Mesenchymal stem cell (in vitro differentiated cells and primary cell): ENCODE results near the gene PLEKHG4B.

Experiments
- DNase-seq: peaks from one replicate; pipeline ENCODE4 v3.0.0-alpha.2; 2013
- H2AFZ ChIP-seq: one replicate; pipeline ENCODE4 v1.6.1; 2013; ENCODE audit warnings: low read depth, mild to moderate bottlenecking, control low read depth, inconsistent platforms, low read length, moderate library complexity
- H2AK5ac ChIP-seq: 2 replicates; pipeline ENCODE4 v1.6.1; 2013; ENCODE audit warnings: low read length, moderate library complexity, mild to moderate bottlenecking, inconsistent platforms; ENCODE audit not compliant: severe bottlenecking
- H2BK120ac ChIP-seq: one replicate; pipeline ENCODE4 v1.6.1; 2013; ENCODE audit warnings: low read depth, mild to moderate bottlenecking, inconsistent platforms, low read length, moderate library complexity
- H2BK12ac ChIP-seq, 2 experiments: one replicate each; pipeline ENCODE4 v1.6.1; 2013; ENCODE audit warnings: inconsistent platforms in 2 of 2, low read length in 2 of 2, mild to moderate bottlenecking in 2 of 2, moderate library complexity in 2 of 2, control low read depth in 1 of 2
- H2BK15ac ChIP-seq: one replicate; pipeline ENCODE4 v1.6.1; 2013; ENCODE audit warnings: mild to moderate bottlenecking, low read depth, inconsistent platforms; ENCODE audit not compliant: poor library complexity, severe bottlenecking
- H2BK5ac ChIP-seq: 2 replicates; pipeline ENCODE4 v1.6.1; 2013; ENCODE audit warnings: low read depth, mild to moderate bottlenecking, low read length, control low read depth, inconsistent platforms; ENCODE audit not compliant: poor library complexity, severe bottlenecking
- H3K14ac ChIP-seq, 2 experiments: one replicate each; pipeline ENCODE4 v1.6.1; 2013; ENCODE audit warnings: inconsistent platforms in 2 of 2, low read length in 2 of 2, control low read depth in 1 of 2, mild to moderate bottlenecking in 1 of 2, moderate library complexity in 1 of 2
- H3K18ac ChIP-seq, 2 experiments: one replicate each; pipeline ENCODE4 v1.6.1; 2013; ENCODE audit warnings: inconsistent platforms in 2 of 2, low read length in 2 of 2, control low read depth in 1 of 2, low read depth in 1 of 2, mild to moderate bottlenecking in 1 of 2
- H3K23ac ChIP-seq, 2 experiments: one replicate each; pipeline ENCODE4 v1.6.1; 2013; ENCODE audit warnings: inconsistent platforms in 2 of 2, low read length in 2 of 2, mild to moderate bottlenecking in 2 of 2, moderate library complexity in 2 of 2, control low read depth in 1 of 2
- H3K27ac ChIP-seq: 2 replicates; pipeline ENCODE4 v1.5.1; 2013; ENCODE audit warnings: mild to moderate bottlenecking, moderate library complexity, low read length, control low read depth, inconsistent platforms; ENCODE audit not compliant: poor library complexity, severe bottlenecking
- H3K27me3 ChIP-seq, 2 experiments: 2 replicates each; pipeline versions ENCODE4 v1.6.1 to v1.7.0; 2013; ENCODE audit warnings: low read length in 2 of 2, mild to moderate bottlenecking in 2 of 2, moderate library complexity in 2 of 2, control low read depth in 1 of 2, inconsistent platforms in 1 of 2; ENCODE audit not compliant: control insufficient read depth in 1 of 2, insufficient read depth in 1 of 2
- H3K36me3 ChIP-seq, 2 experiments: 2 replicates each; pipeline versions ENCODE4 v1.6.1 to v1.7.0; 2013; ENCODE audit warnings: low read length in 2 of 2, control low read depth in 1 of 2, inconsistent platforms in 1 of 2, low read depth in 1 of 2, mild to moderate bottlenecking in 1 of 2; ENCODE audit not compliant: insufficient read depth in 2 of 2, control insufficient read depth in 1 of 2
- H3K4ac ChIP-seq, 2 experiments: one replicate each; pipeline ENCODE4 v1.6.1; 2013; ENCODE audit warnings: inconsistent platforms in 2 of 2, low read length in 2 of 2, mild to moderate bottlenecking in 2 of 2, moderate library complexity in 2 of 2, control low read depth in 1 of 2, low read depth in 1 of 2
- H3K4me1 ChIP-seq: 2 replicates; pipeline ENCODE4 v1.6.1; 2013; ENCODE audit warnings: low read depth, low read length, control low read depth; ENCODE audit not compliant: control insufficient read depth, insufficient read depth
- H3K4me2 ChIP-seq: 2 replicates; pipeline ENCODE4 v1.6.1; 2013; ENCODE audit warnings: low read length, mild to moderate bottlenecking, inconsistent platforms; ENCODE audit not compliant: poor library complexity, severe bottlenecking
- H3K4me3 ChIP-seq, 2 experiments: 2 replicates each; pipeline versions ENCODE4 v1.5.1 to v1.7.0; 2013; ENCODE audit warnings: low read length in 2 of 2, mild to moderate bottlenecking in 2 of 2, control low read depth in 1 of 2, low read depth in 1 of 2; ENCODE audit not compliant: insufficient read depth in 1 of 2
- H3K79me1 ChIP-seq: replicated peaks from 2 replicates; pipeline ENCODE4 v1.6.1; 2013; ENCODE audit warnings: mild to moderate bottlenecking, control low read depth, low read length, inconsistent platforms; ENCODE audit not compliant: poor library complexity, severe bottlenecking
- H3K9ac ChIP-seq: 2 replicates; pipeline ENCODE4 v1.7.0; 2013; ENCODE audit warnings: mild to moderate bottlenecking, low read length, moderate library complexity
- H3K9me3 ChIP-seq: 2 replicates; pipeline ENCODE4 v1.7.0; 2013; ENCODE audit warnings: mild to moderate bottlenecking, low read length; ENCODE audit not compliant: control insufficient read depth
- H4K8ac ChIP-seq: one replicate; pipeline ENCODE4 v1.6.1; 2013; ENCODE audit warnings: inconsistent platforms, mild to moderate bottlenecking, low read length, moderate library complexity
- H4K91ac ChIP-seq: one replicate; pipeline ENCODE4 v1.6.1; 2013; ENCODE audit warnings: mild to moderate bottlenecking, low read length, inconsistent platforms
- WGBS: methylation state at CpG from one replicate; pipeline ENCODE4 v1.1.7; 2013; ENCODE audit warnings: mixed read lengths; 5-methylcytosine and 5-hydroxymethylcytosine counted together

Gene PLEKHG4B

GRCh38 chr5:158807-159447 lies 67.0 kb downstream of the PLEKHG4B start:
- Histone ChIP-seq H2BK15ac (no peak overlapping the region), H4K91ac (no peak overlapping the region), H2BK12ac (no peak overlapping the region), H3K79me1 (no peaks in the 10 kb centered on the region), H3K4me3 (no peak overlapping the region), H2BK5ac (no peak overlapping the region), H3K27me3 (peaks cover 0 to 82% of the 10 kb centered on the region in 2 experiments), H3K14ac (no peak overlapping the region), H3K4me1 (peaks cover 29% of the 10 kb centered on the region), H3K18ac (no peak overlapping the region), H3K4ac (no peak overlapping the region), H3K23ac (no peak overlapping the region), H2AFZ (no peak overlapping the region), H3K9me3 (no peaks in the 10 kb centered on the region), H3K27ac (no peak overlapping the region), H3K9ac (no peak overlapping the region), H4K8ac (no peak overlapping the region), H2BK120ac (no peak overlapping the region), H3K4me2 (no peak overlapping the region), H2AK5ac (no peak overlapping the region), H3K36me3 (no peaks in the 10 kb centered on the region)
- 89% methylated on average over 14 of the region's 17 CpGs for WGBS
- no peak for DNase-seq

- Histone ChIP-seq H2BK12ac (no peak overlapping the region), H3K14ac (no peak overlapping the region), H3K9ac (no peak overlapping the region), H4K8ac (no peak overlapping the region), H3K36me3 (no peaks in the 10 kb centered on the region), H2AFZ (no peak overlapping the region), H2AK5ac (no peak overlapping the region), H3K27ac (no peak overlapping the region), H2BK120ac (no peak overlapping the region), H3K4ac (no peak overlapping the region), H2BK5ac (no peak overlapping the region), H3K79me1 (no peaks in the 10 kb centered on the region), H3K18ac (no peak overlapping the region), H3K27me3 (peaks cover 0 to 77% of the 10 kb centered on the region in 2 experiments), H3K4me2 (no peak overlapping the region), H3K23ac (no peak overlapping the region), H2BK15ac (no peak overlapping the region), H3K4me1 (peaks cover 29% of the 10 kb centered on the region), H4K91ac (no peak overlapping the region), H3K9me3 (no peaks in the 10 kb centered on the region), H3K4me3 (no peak overlapping the region)
- peak; percentile 28 for DNase-seq
- 86% methylated on average over 19 of the region's 19 CpGs for WGBS
Measured at GRCh38 chr5:159448-160172, 67.6 kb downstream of the PLEKHG4B start.

- Histone ChIP-seq H3K27me3 (peaks cover 0 to 72% of the 10 kb centered on the region in 2 experiments), H4K8ac (no peak overlapping the region), H3K36me3 (no peaks in the 10 kb centered on the region), H3K18ac (no peak overlapping the region), H2AFZ (no peak overlapping the region), H2BK15ac (no peak overlapping the region), H3K23ac (no peak overlapping the region), H3K27ac (no peak overlapping the region), H3K4me3 (no peak overlapping the region), H3K14ac (no peak overlapping the region), H3K4ac (no peak overlapping the region), H2BK5ac (no peak overlapping the region), H2BK12ac (no peak overlapping the region), H4K91ac (no peak overlapping the region), H3K9me3 (no peaks in the 10 kb centered on the region), H2AK5ac (no peak overlapping the region), H3K4me1 (peaks cover 29% of the 10 kb centered on the region), H2BK120ac (no peak overlapping the region), H3K4me2 (no peak overlapping the region), H3K9ac (no peak overlapping the region), H3K79me1 (no peaks in the 10 kb centered on the region)
- 92% methylated on average over 14 of the region's 14 CpGs for WGBS
- no peak for DNase-seq
Measured at GRCh38 chr5:160173-160510, 68.2 kb downstream of the PLEKHG4B start.

DNA sequence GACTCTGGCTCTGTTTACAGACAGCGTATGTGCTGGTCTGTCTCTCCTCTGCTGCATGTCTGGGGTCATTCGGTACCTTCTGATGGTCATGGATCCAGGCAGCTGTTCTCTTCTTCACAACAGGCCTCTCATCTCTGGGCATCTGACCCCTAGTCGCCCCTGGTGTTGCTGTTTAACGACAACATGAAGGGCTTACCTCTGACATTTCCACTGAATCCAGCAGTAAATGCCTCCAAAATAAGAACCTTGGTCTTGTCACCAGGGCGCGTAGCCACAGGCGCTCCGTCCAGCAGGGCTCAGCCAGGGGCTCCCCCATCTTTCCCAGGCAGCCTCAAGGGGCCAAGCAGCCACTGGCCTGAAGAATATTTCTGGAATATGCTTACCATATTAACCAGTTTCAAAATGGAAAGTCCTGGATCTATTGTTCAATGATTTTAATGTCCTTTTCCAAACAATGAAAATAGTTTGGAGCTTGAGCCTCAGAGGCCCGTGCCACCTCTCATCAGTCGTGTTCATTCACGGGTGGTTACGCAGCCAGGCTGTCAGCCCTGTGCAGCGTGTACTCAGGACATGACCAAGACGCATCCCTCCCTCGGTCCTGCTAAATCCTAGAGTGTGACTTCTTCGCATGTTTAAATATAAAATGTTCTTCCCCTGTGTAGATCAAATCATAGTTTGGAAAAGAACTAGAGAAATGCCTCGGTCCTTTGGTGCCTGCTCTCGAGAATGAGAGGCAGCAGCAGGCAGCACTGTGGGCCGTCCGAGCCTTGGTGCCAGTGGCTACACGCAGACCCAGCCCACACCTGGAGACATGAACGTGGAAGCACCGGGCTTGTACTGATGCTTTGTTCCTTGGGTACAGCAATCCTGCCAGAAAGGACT lies 69.2 kb downstream of the PLEKHG4B start:
- no peak overlapping the region for H2AK5ac ChIP-seq
- H2BK120ac ChIP-seq, result no peak overlapping the region
- H2BK15ac ChIP-seq, result no peak overlapping the region
- peaks cover 0 to 62% of the 10 kb centered on the region in 2 experiments for H3K27me3 ChIP-seq
- no peaks in the 10 kb centered on the region for H3K36me3 ChIP-seq
- H3K4me3 ChIP-seq, result no peak overlapping the region
- no peak for DNase-seq
- no peak overlapping the region for H3K18ac ChIP-seq
- no peak overlapping the region for H2AFZ ChIP-seq
- peaks cover 22% of the 10 kb centered on the region for H3K4me1 ChIP-seq
- H3K9ac ChIP-seq, result no peak overlapping the region
- no peak overlapping the region for H4K91ac ChIP-seq
- H3K14ac ChIP-seq, result no peak overlapping the region
- H3K79me1 ChIP-seq, result no peaks in the 10 kb centered on the region
- no peak overlapping the region for H2BK5ac ChIP-seq
- 86% methylated on average over 23 of the region's 23 CpGs for WGBS
- no peak overlapping the region for H3K27ac ChIP-seq
- no peak overlapping the region for H3K4me2 ChIP-seq
- H4K8ac ChIP-seq, result no peak overlapping the region
- H2BK12ac ChIP-seq, result no peak overlapping the region
- no peak overlapping the region for H3K23ac ChIP-seq
- H3K4ac ChIP-seq, result no peak overlapping the region
- H3K9me3 ChIP-seq, result no peaks in the 10 kb centered on the region
